ENCODE measurements around the gene HCCS. TPM values are rescaled to one million over a fixed set of nuclear protein-coding genes. Genes with fewer than 3 reads are reported as not detected.

Gene HCCS
- total and polyA plus RNA-seq, 10 donors = 8.9 to 23.5 (median 18.2) TPM

GRCh38 chrX:11108253-11108941, 2.7 kb upstream of the HCCS start:
- H3K9me3 ChIP-seq = no peaks in the 10 kb centered on the region
- 79 to 89% (median 81%) methylated on average over 4 of the region's 4 CpGs for WGBS, 5 donors
- no peak overlapping the region for H3K4me3 ChIP-seq
- H3K27ac ChIP-seq = no peak overlapping the region
- H3K36me3 ChIP-seq = no peaks in the 10 kb centered on the region
- TF ChIP-seq POLR2A (IDR thresholded peaks at IDR 0.05) (no peak), CTCF (IDR thresholded peaks at IDR 0.05 in 8 of 11, conservative IDR thresholded peaks at IDR 0.05 in 3 of 11) (no peak), POLR2AphosphoS5 (IDR thresholded peaks at IDR 0.05) (no peak)
- intact Hi-C loops (cut with DNase I; ENCODE audit: low total_unique reads) = no loop called here
- no peak for DNase-seq
- H3K4me1 ChIP-seq = peaks cover 4 to 26% (median 16%) of the 10 kb centered on the region in 6 donors
- H3K27me3 ChIP-seq (replicated peaks in 1 of 7) = no peaks in the 10 kb centered on the region

DNA sequence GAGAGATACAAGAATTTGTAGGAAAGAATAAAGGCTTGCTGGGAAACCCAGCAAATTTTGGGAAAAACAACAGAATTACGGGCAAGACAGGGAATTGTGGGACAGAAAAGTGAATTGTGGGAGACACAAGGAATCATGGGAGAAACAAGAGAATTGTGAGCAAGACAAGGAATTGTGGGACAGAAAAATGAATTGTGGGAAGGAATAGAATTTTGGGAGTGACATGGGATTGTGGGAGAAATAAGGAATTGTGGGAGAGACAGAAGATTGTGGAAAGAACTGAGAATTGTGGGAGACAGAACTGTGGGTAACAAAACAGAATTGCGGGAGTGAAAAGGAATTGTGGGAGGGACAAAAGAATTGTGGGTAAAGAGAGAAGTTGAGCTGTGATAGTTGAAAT, 1.2 kb upstream of the HCCS start:
- intact Hi-C loops (cut with DNase I; ENCODE audit: low total_unique reads) = no loop called here
- 91 to 100% (median 96%) methylated on average over 2 of the region's 2 CpGs for WGBS, 5 donors
- H3K27me3 ChIP-seq (replicated peaks in 1 of 7) = no peaks in the 10 kb centered on the region
- peaks cover 4 to 41% (median 28%) of the 10 kb centered on the region in 6 donors for H3K4me1 ChIP-seq
- no peak overlapping the region for H3K4me3 ChIP-seq
- no peaks in the 10 kb centered on the region for H3K9me3 ChIP-seq
- TF ChIP-seq POLR2AphosphoS5 (IDR thresholded peaks at IDR 0.05) (no peak), POLR2A (IDR thresholded peaks at IDR 0.05) (no peak), CTCF (IDR thresholded peaks at IDR 0.05 in 8 of 11, conservative IDR thresholded peaks at IDR 0.05 in 3 of 11) (no peak)
- H3K27ac ChIP-seq = no peak overlapping the region
- no peak for DNase-seq
- H3K36me3 ChIP-seq = peaks cover 0 to 13% (median 2%) of the 10 kb centered on the region in 6 donors

DNA sequence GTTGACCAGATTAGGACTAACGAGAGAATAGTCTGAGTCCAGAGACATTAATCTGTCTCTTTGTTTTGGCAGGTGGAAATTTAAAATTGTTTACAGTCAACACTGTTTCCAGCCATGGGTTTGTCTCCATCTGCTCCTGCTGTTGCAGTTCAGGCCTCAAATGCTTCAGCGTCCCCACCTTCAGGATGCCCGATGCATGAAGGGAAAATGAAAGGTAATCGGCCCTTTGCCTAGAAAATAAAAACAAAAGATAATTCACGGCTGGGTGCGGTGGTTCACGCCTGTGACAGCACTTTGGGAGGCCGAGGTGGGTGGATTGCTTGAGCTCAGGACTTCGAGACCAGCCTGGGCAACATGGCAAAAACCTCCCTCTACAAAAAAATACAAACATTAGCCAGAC, 815 bp downstream of the HCCS start:
- DNase-seq = no peak
- no peak for TF ChIP-seq CTCF (IDR thresholded peaks at IDR 0.05 in 8 of 11, conservative IDR thresholded peaks at IDR 0.05 in 3 of 11)
- TF ChIP-seq POLR2AphosphoS5 (IDR thresholded peaks at IDR 0.05) = no peak
- no peak for TF ChIP-seq POLR2A (IDR thresholded peaks at IDR 0.05)
- H3K9me3 ChIP-seq = no peaks in the 10 kb centered on the region
- H3K4me1 ChIP-seq = peaks cover 4 to 41% (median 28%) of the 10 kb centered on the region in 6 donors
- 47 to 62% (median 52%) methylated on average over 9 of the region's 9 CpGs for WGBS, 5 donors
- peaks cover 0 to 32% (median 17%) of the 10 kb centered on the region in 6 donors for H3K36me3 ChIP-seq
- intact Hi-C loops (cut with DNase I; ENCODE audit: low total_unique reads) = no loop called here
- H3K4me3 ChIP-seq = peak overlapping the region; percentile 28 to 80 (median 52)
- no peaks in the 10 kb centered on the region for H3K27me3 ChIP-seq (replicated peaks in 1 of 7)
- peak overlapping the region; percentile 61 to 93 (median 88) for H3K27ac ChIP-seq

DNA sequence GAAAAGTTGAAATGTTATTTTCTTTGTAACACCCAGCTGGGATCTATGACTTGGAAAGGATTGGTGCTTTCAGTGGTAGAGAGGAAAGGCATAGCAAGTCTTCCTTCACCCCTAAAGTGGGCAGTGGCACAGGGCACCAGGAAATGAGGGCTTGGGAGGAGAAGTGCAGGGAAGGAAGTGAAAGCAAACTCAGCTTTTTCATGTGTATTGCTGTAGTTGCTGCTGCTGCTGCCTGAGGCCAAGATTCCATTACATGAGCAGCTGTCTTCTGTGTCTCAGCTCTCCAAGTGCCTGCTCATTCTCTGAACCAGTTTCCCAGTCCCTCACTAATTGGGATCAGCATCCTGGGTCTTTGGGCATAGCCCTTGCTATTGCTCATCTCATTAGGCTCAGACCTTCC, 2.6 kb downstream of the HCCS start:
- Histone ChIP-seq H3K27me3 (replicated peaks in 1 of 7) (no peaks in the 10 kb centered on the region), H3K36me3 (peaks cover 0 to 50% (median 29%) of the 10 kb centered on the region in 6 donors), H3K27ac (peak overlapping the region in 7 of 8 donors; percentile 7 to 70 (median 55)), H3K9me3 (no peaks in the 10 kb centered on the region), H3K4me1 (peaks cover 4 to 41% (median 28%) of the 10 kb centered on the region in 6 donors), H3K4me3 (peak overlapping the region in 1 of 8 donors; percentile 8)
- intact Hi-C loops (cut with DNase I; ENCODE audit: low total_unique reads) = no loop called here
- DNase-seq = no peak
- TF ChIP-seq CTCF (IDR thresholded peaks at IDR 0.05 in 8 of 11, conservative IDR thresholded peaks at IDR 0.05 in 3 of 11) (no peak), POLR2A (IDR thresholded peaks at IDR 0.05) (no peak), POLR2AphosphoS5 (IDR thresholded peaks at IDR 0.05) (peak in 1 of 3 donors; percentile 51)
